ENCODE results near the gene STAP1. TPM values are rescaled to one million over a fixed set of nuclear protein-coding genes. Genes with fewer than 3 reads are reported as not detected.
A peak's percentile ranks its signal among the peaks of the same experiment; 100 is the strongest.
"Not testable (repeated sequence)": the region's sequence is repeated elsewhere in the genome, so short reads cannot be mapped to it uniquely, and the experiment has no call there.

Gene STAP1
- total RNA-seq, 4 donors from 2014 or later, result 0.42 to 0.44 TPM; not detected in 2

GRCh38 chr4:67549123-67549522 is 9.4 kb upstream of the STAP1 start:
- H3K27ac ChIP-seq, result no peak overlapping the region
- H3K27me3 ChIP-seq, result no peaks in the 10 kb centered on the region
- no peaks in the 10 kb centered on the region for H3K36me3 ChIP-seq
- no peaks in the 10 kb centered on the region for H3K9me3 ChIP-seq
- peaks cover 0 to 16% (median under 1%) of the 10 kb centered on the region in 4 donors for H3K4me1 ChIP-seq
- TF ChIP-seq CTCF (IDR thresholded peaks at IDR 0.05) (peak in 1 of 5 experiments; percentile 27), EP300 (IDR thresholded peaks at IDR 0.05) (no peak)
- DNase-seq (ENCODE audit: low spot score in 2 of 2), result no peak
- no peak overlapping the region for H3K4me3 ChIP-seq
- WGBS, 2 donors, result 8 to 26% methylated on average over 1 of the region's 1 CpG

GRCh38 chr4:67550451-67550850 is 8.1 kb upstream of the STAP1 start:
- Histone ChIP-seq H3K27me3 (no peaks in the 10 kb centered on the region), H3K9me3 (no peaks in the 10 kb centered on the region), H3K27ac (no peak overlapping the region), H3K4me3 (no peak overlapping the region), H3K4me1 (peaks cover 0 to 14% (median 0%) of the 10 kb centered on the region in 4 donors), H3K36me3 (no peaks in the 10 kb centered on the region)
- no peak for DNase-seq (ENCODE audit: low spot score in 2 of 2)
- TF ChIP-seq CTCF (IDR thresholded peaks at IDR 0.05), result no peak
- no peak for TF ChIP-seq EP300 (IDR thresholded peaks at IDR 0.05)
- no peak for TF ChIP-seq POLR2A (IDR thresholded peaks at IDR 0.05)

- 90 to 94% methylated on average over 3 of the region's 3 CpGs for WGBS, 2 donors
Measured at GRCh38 chr4:67550857-67551256, 7.7 kb upstream of the STAP1 start.

GRCh38 chr4:67552146-67552792 is 6.3 kb upstream of the STAP1 start:
- not testable (repeated sequence) for H3K27ac ChIP-seq; H3K4me3 ChIP-seq; DNase-seq (ENCODE audit: low spot score in 2 of 2); H3K4me1 ChIP-seq; H3K36me3 ChIP-seq; H3K9me3 ChIP-seq; H3K27me3 ChIP-seq
- 67 to 74% methylated on average over 4 of the region's 4 CpGs for WGBS, 2 donors

More at GRCh38 chr4:67550857-67551256, 7.7 kb upstream of the STAP1 start:
- no peak for DNase-seq (ENCODE audit: low spot score in 2 of 2)
- Histone ChIP-seq H3K4me1 (peaks cover 0 to 13% (median 0%) of the 10 kb centered on the region in 4 donors), H3K27me3 (no peaks in the 10 kb centered on the region), H3K4me3 (no peak overlapping the region), H3K36me3 (no peaks in the 10 kb centered on the region), H3K9me3 (no peaks in the 10 kb centered on the region), H3K27ac (no peak overlapping the region)
- no peak for TF ChIP-seq EP300 (IDR thresholded peaks at IDR 0.05)

GRCh38 chr4:67554096-67554495 is 4.4 kb upstream of the STAP1 start:
- Histone ChIP-seq H3K9me3 (no peaks in the 10 kb centered on the region), H3K27ac (no peak overlapping the region), H3K36me3 (no peaks in the 10 kb centered on the region), H3K4me1 (no peaks in the 10 kb centered on the region), H3K27me3 (no peaks in the 10 kb centered on the region), H3K4me3 (no peak overlapping the region)
- DNase-seq (ENCODE audit: low spot score in 2 of 2), result no peak
- 91 to 93% methylated on average over 3 of the region's 3 CpGs for WGBS, 2 donors
- no peak for TF ChIP-seq CTCF (IDR thresholded peaks at IDR 0.05)
- TF ChIP-seq POLR2A (IDR thresholded peaks at IDR 0.05), result no peak
- TF ChIP-seq EP300 (IDR thresholded peaks at IDR 0.05), result no peak

- Histone ChIP-seq H3K4me1 (no peaks in the 10 kb centered on the region), H3K27ac (no peak overlapping the region), H3K36me3 (no peaks in the 10 kb centered on the region), H3K27me3 (no peaks in the 10 kb centered on the region), H3K9me3 (no peaks in the 10 kb centered on the region), H3K4me3 (no peak overlapping the region)
- DNase-seq (ENCODE audit: low spot score in 2 of 2), result no peak
- WGBS, 2 donors, result 78 to 84% methylated on average over 3 of the region's 3 CpGs
- TF ChIP-seq EP300 (IDR thresholded peaks at IDR 0.05), result no peak
- TF ChIP-seq POLR2A (IDR thresholded peaks at IDR 0.05), result no peak
- no peak for TF ChIP-seq CTCF (IDR thresholded peaks at IDR 0.05)
Measured at GRCh38 chr4:67555447-67555846, 3.1 kb upstream of the STAP1 start.
